HG03135 (cell line): ENCODE data around the gene POU5F1.

Source experiments
- ATAC-seq: cut with Tn5 transposase; IDR thresholded peaks from one replicate; pipeline ENCODE4 v1.9.1; 2021; ENCODE audit warnings: mild to moderate bottlenecking, moderate library complexity; ENCODE audit not compliant: unreplicated experiment

The POU5F1 gene

GRCh38 chr6:31144296-31144969 is 26.0 kb downstream of the POU5F1 start:
- no peak for ATAC-seq

GRCh38 chr6:31143148-31143547 is 27.3 kb downstream of the POU5F1 start:
- no peak for ATAC-seq

- ATAC-seq, result no peak
Observed at GRCh38 chr6:31142361-31142761, 28.1 kb downstream of the POU5F1 start.

GRCh38 chr6:31140643-31141042 is 29.8 kb downstream of the POU5F1 start:
- no peak for ATAC-seq

- no peak for ATAC-seq
Observed at GRCh38 chr6:31139599-31139998, 30.9 kb downstream of the POU5F1 start.

GRCh38 chr6:31138982-31139381 is 31.5 kb downstream of the POU5F1 start, which contains the start of gene PSORS1C2:
TSS of gene PSORS1C2 (minus strand) at chr6:31139066. CDS start at chr6:31139026, 40 bp downstream.
- no peak for ATAC-seq

- ATAC-seq, result no peak
Observed at GRCh38 chr6:31135710-31136109, 34.8 kb downstream of the POU5F1 start.

- ATAC-seq, result no peak
Observed at GRCh38 chr6:31132806-31133205, 37.7 kb downstream of the POU5F1 start.

- ATAC-seq, result no peak
Observed at GRCh38 chr6:31131595-31131994, 38.9 kb downstream of the POU5F1 start.

GRCh38 chr6:31130751-31131150 is 39.7 kb downstream of the POU5F1 start:
- no peak for ATAC-seq

GRCh38 chr6:31129130-31129529 is 41.4 kb downstream of the POU5F1 start:
- no peak for ATAC-seq

- no peak for ATAC-seq
Observed at GRCh38 chr6:31128093-31128676, 42.3 kb downstream of the POU5F1 start.

- no peak for ATAC-seq
Observed at GRCh38 chr6:31126396-31127175, 43.9 kb downstream of the POU5F1 start.

- ATAC-seq, result no peak
Observed at GRCh38 chr6:31125586-31126363, 44.7 kb downstream of the POU5F1 start.

GRCh38 chr6:31125162-31125561 is 45.3 kb downstream of the POU5F1 start:
- ATAC-seq, result no peak

GRCh38 chr6:31122791-31123706 is 47.4 kb downstream of the POU5F1 start:
- no peak for ATAC-seq

GRCh38 chr6:31121131-31121790 is 49.2 kb downstream of the POU5F1 start:
- ATAC-seq, result no peak

GRCh38 chr6:31120151-31120915 is 50.1 kb downstream of the POU5F1 start, which contains the start of gene CDSN:
TSS of gene CDSN (minus strand) at chr6:31120446. CDS start at chr6:31120419, 27 bp downstream.
- no peak for ATAC-seq

GRCh38 chr6:31118178-31118577 is 52.3 kb downstream of the POU5F1 start:
- no peak for ATAC-seq
